ENCODE results near the gene CUX1.

CUX1 gene

GRCh38 chr7:102318482-102318971, 501.1 kb downstream of the CUX1 start:
- no peak overlapping the region for H3K4me3 ChIP-seq (ENCODE audit: low read length)
- no peaks in the 10 kb centered on the region for H3K27me3 ChIP-seq (ENCODE audit: control insufficient read depth, low read length)
- no peak for TF ChIP-seq EZH2phosphoT487 (IDR thresholded peaks at IDR 0.05; ENCODE audit: borderline replicate concordance, low read length)
- TF ChIP-seq, protein P1, sequence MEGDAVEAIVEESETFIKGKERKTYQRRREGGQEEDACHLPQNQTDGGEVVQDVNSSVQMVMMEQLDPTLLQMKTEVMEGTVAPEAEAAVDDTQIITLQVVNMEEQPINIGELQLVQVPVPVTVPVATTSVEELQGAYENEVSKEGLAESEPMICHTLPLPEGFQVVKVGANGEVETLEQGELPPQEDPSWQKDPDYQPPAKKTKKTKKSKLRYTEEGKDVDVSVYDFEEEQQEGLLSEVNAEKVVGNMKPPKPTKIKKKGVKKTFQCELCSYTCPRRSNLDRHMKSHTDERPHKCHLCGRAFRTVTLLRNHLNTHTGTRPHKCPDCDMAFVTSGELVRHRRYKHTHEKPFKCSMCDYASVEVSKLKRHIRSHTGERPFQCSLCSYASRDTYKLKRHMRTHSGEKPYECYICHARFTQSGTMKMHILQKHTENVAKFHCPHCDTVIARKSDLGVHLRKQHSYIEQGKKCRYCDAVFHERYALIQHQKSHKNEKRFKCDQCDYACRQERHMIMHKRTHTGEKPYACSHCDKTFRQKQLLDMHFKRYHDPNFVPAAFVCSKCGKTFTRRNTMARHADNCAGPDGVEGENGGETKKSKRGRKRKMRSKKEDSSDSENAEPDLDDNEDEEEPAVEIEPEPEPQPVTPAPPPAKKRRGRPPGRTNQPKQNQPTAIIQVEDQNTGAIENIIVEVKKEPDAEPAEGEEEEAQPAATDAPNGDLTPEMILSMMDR (IDR thresholded peaks at IDR 0.05; ENCODE audit: low read depth, low read length, poor library complexity, severe bottlenecking) = peak; percentile 19
- no peak overlapping the region for H3K4me2 ChIP-seq (ENCODE audit: low read length)
- peaks cover 46% of the 10 kb centered on the region for H3K4me1 ChIP-seq (ENCODE audit: control insufficient read depth, low read length)
- peaks cover 17% of the 10 kb centered on the region for H4K20me1 ChIP-seq (ENCODE audit: control insufficient read depth, insufficient read depth, low read depth, low read length)
- peaks cover 91% of the 10 kb centered on the region for H3K36me3 ChIP-seq (ENCODE audit: control insufficient read depth, low read length)
- H3K79me2 ChIP-seq (ENCODE audit: control insufficient read depth, low read length) = peaks cover 46% of the 10 kb centered on the region
- H3K9me2 ChIP-seq (replicated peaks; ENCODE audit: control insufficient read depth, low read length) = no peaks in the 10 kb centered on the region
- H3K27ac ChIP-seq (ENCODE audit: low read depth, low read length) = peak overlapping the region; percentile 0; the same call in 1 of the 2 replicates
- no peaks in the 10 kb centered on the region for H3K9me3 ChIP-seq (ENCODE audit: control insufficient read depth, insufficient read depth, low read length)
- H3F3A ChIP-seq (ENCODE audit: control insufficient read depth, insufficient read depth) = peaks cover 44% of the 10 kb centered on the region

DNA sequence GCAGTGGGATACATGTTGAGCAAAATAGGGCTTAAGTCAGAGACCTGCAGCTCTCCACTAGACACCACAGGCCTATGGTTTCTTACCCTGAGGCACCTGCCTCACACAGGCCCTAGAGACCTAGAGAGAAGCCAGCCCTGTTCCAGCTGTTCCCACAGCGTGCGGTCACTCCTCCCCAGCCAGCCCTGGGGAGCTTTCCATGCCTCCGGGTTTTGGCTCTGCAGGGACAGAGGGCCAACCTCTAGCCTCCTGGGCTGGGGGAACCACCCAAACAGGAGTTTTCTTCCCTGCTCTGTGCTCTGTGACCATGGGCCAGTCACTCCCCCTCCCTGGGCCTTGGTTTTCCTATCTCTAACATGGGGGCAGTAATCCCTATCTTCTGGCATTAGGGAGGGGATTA, 502.2 kb downstream of the CUX1 start:
- no peaks in the 10 kb centered on the region for H3K9me2 ChIP-seq (replicated peaks; ENCODE audit: control insufficient read depth, low read length)
- no peaks in the 10 kb centered on the region for H3K9me3 ChIP-seq (ENCODE audit: control insufficient read depth, insufficient read depth, low read length)
- H3F3A ChIP-seq (ENCODE audit: control insufficient read depth, insufficient read depth) = peaks cover 38% of the 10 kb centered on the region
- H3K27me3 ChIP-seq (ENCODE audit: control insufficient read depth, low read length) = no peaks in the 10 kb centered on the region
- peaks cover 52% of the 10 kb centered on the region for H3K79me2 ChIP-seq (ENCODE audit: control insufficient read depth, low read length)
- peaks cover 21% of the 10 kb centered on the region for H4K20me1 ChIP-seq (ENCODE audit: control insufficient read depth, insufficient read depth, low read depth, low read length)
- peak overlapping the region; percentile 0; the same call in 1 of the 2 replicates for H3K27ac ChIP-seq (ENCODE audit: low read depth, low read length)
- no peak overlapping the region for H3K4me3 ChIP-seq (ENCODE audit: low read length)
- peaks cover 54% of the 10 kb centered on the region for H3K4me1 ChIP-seq (ENCODE audit: control insufficient read depth, low read length)
- peaks cover 91% of the 10 kb centered on the region for H3K36me3 ChIP-seq (ENCODE audit: control insufficient read depth, low read length)
- H3K4me2 ChIP-seq (ENCODE audit: low read length) = no peak overlapping the region
- no peak for TF ChIP-seq EZH2phosphoT487 (IDR thresholded peaks at IDR 0.05; ENCODE audit: borderline replicate concordance, low read length)
- TF ChIP-seq, protein P1 (IDR thresholded peaks at IDR 0.05; ENCODE audit: low read depth, low read length, poor library complexity, severe bottlenecking) = no peak

- Histone ChIP-seq H3K27ac (ENCODE audit: low read depth, low read length) (0 out of 2 replicates have a peak overlapping the region, but pooled peaks have one; percentile 0), H3K27me3 (ENCODE audit: control insufficient read depth, low read length) (no peaks in the 10 kb centered on the region), H3K79me2 (ENCODE audit: control insufficient read depth, low read length) (peaks cover 57% of the 10 kb centered on the region), H3K4me2 (ENCODE audit: low read length) (no peak overlapping the region), H4K20me1 (ENCODE audit: control insufficient read depth, insufficient read depth, low read depth, low read length) (peaks cover 24% of the 10 kb centered on the region), H3K9me3 (ENCODE audit: control insufficient read depth, insufficient read depth, low read length) (no peaks in the 10 kb centered on the region), H3K4me1 (ENCODE audit: control insufficient read depth, low read length) (peaks cover 56% of the 10 kb centered on the region), H3K4me3 (ENCODE audit: low read length) (no peak overlapping the region), H3K36me3 (ENCODE audit: control insufficient read depth, low read length) (peaks cover 91% of the 10 kb centered on the region), H3F3A (ENCODE audit: control insufficient read depth, insufficient read depth) (peaks cover 42% of the 10 kb centered on the region), H3K9me2 (replicated peaks; ENCODE audit: control insufficient read depth, low read length) (no peaks in the 10 kb centered on the region)
- TF ChIP-seq, protein P1 (IDR thresholded peaks at IDR 0.05; ENCODE audit: low read depth, low read length, poor library complexity, severe bottlenecking) = no peak
- TF ChIP-seq EZH2phosphoT487 (IDR thresholded peaks at IDR 0.05; ENCODE audit: borderline replicate concordance, low read length) = no peak
Measured at GRCh38 chr7:102320181-102320580, 502.8 kb downstream of the CUX1 start.
